GM12878 (cell line): ENCODE results near the gene SNX22. TPM values are rescaled to one million over a fixed set of nuclear protein-coding genes. Genes with fewer than 3 reads are reported as not detected.
A peak's percentile ranks its signal among the peaks of the same experiment; 100 is the strongest.

Experiments
- CREM ChIP-seq: IDR thresholded peaks from 2 replicates; pipeline ENCODE4 v1.6.1; 2014; ENCODE audit warnings: antibody characterized with exemption, low read depth
- GABPA ChIP-seq: IDR thresholded peaks from 2 replicates; pipeline ENCODE4 v1.6.1; 2014; ENCODE audit warnings: antibody characterized with exemption, low read depth, mild to moderate bottlenecking, inconsistent platforms
- HCFC1 ChIP-seq: fragments of 150-350 bp; IDR thresholded peaks from 2 replicates; pipeline ENCODE4 v1.6.1; 2014; ENCODE audit warnings: low read length
- KLF5 ChIP-seq: fragments of 450-650 bp; IDR thresholded peaks from 2 replicates; pipeline ENCODE4 v1.6.1; 2014; ENCODE audit warnings: mild to moderate bottlenecking; ENCODE audit not compliant: partially characterized antibody
- NFIC ChIP-seq: IDR thresholded peaks from 2 replicates; pipeline ENCODE4 v1.6.1; 2012; ENCODE audit warnings: low read depth, mild to moderate bottlenecking, inconsistent platforms, low read length, moderate library complexity
- NFXL1 ChIP-seq: fragments of 450-650 bp; IDR thresholded peaks from 2 replicates; pipeline ENCODE4 v1.6.1; 2017; ENCODE audit warnings: antibody characterized with exemption, mild to moderate bottlenecking, borderline replicate concordance
- NR2F1 ChIP-seq: fragments of 450-650 bp; conservative IDR thresholded peaks from 2 replicates; pipeline ENCODE4 v1.6.1; 2017; ENCODE audit warnings: mild to moderate bottlenecking
- NRF1 ChIP-seq: conservative IDR thresholded peaks from 2 replicates; pipeline ENCODE4 v1.6.1; 2011; ENCODE audit warnings: mild to moderate bottlenecking, low read depth, low read length, improper control_type of control experiment
- PAX5 ChIP-seq: IDR thresholded peaks from 2 replicates; pipeline ENCODE4 v1.6.1; 2011; ENCODE audit warnings: low read depth, low read length, borderline replicate concordance
- POLR2A ChIP-seq: IDR thresholded peaks from 2 replicates; pipeline ENCODE4 v1.6.1; 2011; ENCODE audit warnings: low read depth, mild to moderate bottlenecking, low read length
- RAD51 ChIP-seq: fragments of 450-650 bp; IDR thresholded peaks from 2 replicates; pipeline ENCODE4 v1.6.1; 2016; ENCODE audit warnings: moderate library complexity, mild to moderate bottlenecking, inconsistent platforms
- RUNX3 ChIP-seq: IDR thresholded peaks from 2 replicates; pipeline ENCODE4 v1.6.1; 2012; ENCODE audit warnings: low read length, inconsistent platforms
- SIN3A ChIP-seq: IDR thresholded peaks from 2 replicates; pipeline ENCODE4 v1.6.1; 2012; ENCODE audit warnings: low read depth, low read length, improper control_type of control experiment
- SMAD5 ChIP-seq: IDR thresholded peaks from 2 replicates; pipeline ENCODE4 v1.6.1; 2016; ENCODE audit warnings: antibody characterized with exemption, low read depth
- SREBF2 ChIP-seq: IDR thresholded peaks from 2 replicates; pipeline ENCODE4 v1.6.1; 2012; ENCODE audit warnings: mild to moderate bottlenecking, low read length
- STAT3 ChIP-seq: IDR thresholded peaks from 2 replicates; pipeline ENCODE4 v1.6.1; 2011; ENCODE audit warnings: low read depth, low read length, improper control_type of control experiment
- ZZZ3 ChIP-seq: IDR thresholded peaks from 2 replicates; pipeline ENCODE4 v1.6.1; 2011; ENCODE audit warnings: low read depth; ENCODE audit not compliant: control insufficient read depth, insufficient read length
- polyA plus RNA-seq, 11 experiments: library from polyadenylated mRNA; depleted of rRNA in 4 of 11; unstranded in 6 of 11; stranded (reverse) in 5 of 11; fragments of >200 nt; fragmentation: Nextera tagmentation in 4 of 11; fragmentation: Illumina TruSeq in 1 of 11; extraction: Ambion mirVana in 4 of 11; extraction: Trizol in 1 of 11; gene quantifications; 1 replicate in 1 of 11; 2 replicates in 10 of 11; pipeline versions ENCODE4 v1.2.1 to v1.2.3, GENCODE V29; 2011 to 2016; ENCODE audit warnings: inconsistent platforms in 2 of 11, missing spikeins in 2 of 11, low read depth in 1 of 11
- total RNA-seq, 4 experiments: library from RNA; depleted of rRNA in 3 of 4; stranded (reverse); fragments of >200 nt in 3 of 4; fragmentation: Illumina TruSeq in 1 of 4; extraction: Trizol in 1 of 4; gene quantifications; 2 replicates each; pipeline versions ENCODE4 v1.2.1 to v1.2.3, GENCODE V29; 2013 to 2021
- TF ChIP-seq, protein P1 (sequence below): fragments of 450-650 bp; IDR thresholded peaks from 2 replicates; pipeline ENCODE4 v1.6.1; 2016; ENCODE audit warnings: mild to moderate bottlenecking
- TF ChIP-seq, protein P2 (sequence below): fragments of 450-650 bp; IDR thresholded peaks from 2 replicates; pipeline ENCODE4 v1.6.1; 2017; ENCODE audit warnings: mild to moderate bottlenecking, moderate library complexity
- TF ChIP-seq, protein P3 (sequence below): IDR thresholded peaks from 2 replicates; pipeline ENCODE4 v1.6.1; 2011; ENCODE audit warnings: borderline replicate concordance, low read depth, mild to moderate bottlenecking, moderate library complexity, mixed read lengths, low read length; ENCODE audit not compliant: insufficient read depth; ENCODE audit errors: extremely low read length
- TF ChIP-seq, protein P4 (sequence below): IDR thresholded peaks from 2 replicates; pipeline ENCODE4 v1.6.1; 2012; ENCODE audit warnings: mild to moderate bottlenecking, low read depth, low read length

The SNX22 gene
- total and polyA plus RNA-seq, 10 of the 15 experiments (the other 5 are each of a cell fraction or from before 2014, with no cell fraction given): 4.4 to 29.0 (median 8.7) TPM

DNA sequence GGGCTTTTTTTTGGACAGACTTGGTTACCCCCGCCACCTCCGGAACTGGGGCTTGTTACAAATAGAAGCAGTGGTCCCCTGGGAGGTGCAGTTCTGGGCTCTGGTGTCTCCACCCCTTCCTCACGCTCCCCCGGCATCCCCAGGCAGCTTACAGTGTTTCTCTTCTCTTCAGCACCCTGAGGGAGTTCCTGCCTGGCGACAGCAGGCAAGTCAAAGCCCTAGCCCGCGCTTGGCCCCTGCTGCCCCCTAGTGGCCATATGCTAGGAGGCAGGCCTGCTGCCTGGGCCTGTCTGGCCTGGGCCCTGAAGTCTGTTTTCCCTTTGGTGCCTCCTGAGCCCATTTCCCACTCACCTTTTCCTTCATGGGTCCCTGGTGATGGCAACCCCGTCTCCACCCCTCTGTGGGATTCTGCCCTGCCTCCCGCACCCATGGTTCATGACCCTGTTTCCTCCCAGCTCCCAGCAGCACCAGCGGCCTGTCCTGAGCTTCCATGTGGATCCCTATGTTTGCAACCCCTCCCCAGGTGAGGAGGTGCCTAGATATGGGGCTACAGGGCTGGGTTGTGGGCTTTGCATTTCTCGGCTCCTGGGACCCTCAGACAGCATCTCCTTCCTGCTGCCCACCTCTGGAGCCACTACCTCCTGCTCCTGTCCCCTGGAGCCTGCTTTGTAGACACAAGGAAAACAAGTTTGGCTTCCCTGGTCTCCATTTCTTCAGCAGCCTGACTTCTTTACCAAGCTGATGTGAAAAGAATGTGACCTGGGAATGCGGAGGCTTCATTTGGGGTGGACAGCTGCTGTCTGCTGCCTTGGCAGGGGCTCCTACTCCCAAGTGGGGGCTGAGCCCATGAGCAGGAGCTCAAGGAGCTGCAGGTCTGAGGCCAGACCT is 2.2 kb downstream of the SNX22 start (continued):
- TF ChIP-seq PAX5 (0 out of 2 replicates have a peak, but pooled peaks have one; percentile 28), RUNX3 (no peak), GABPA (no peak), NRF1 (peak; percentile 5; the same call in 1 of the 2 replicates), NR2F1 (0 out of 2 replicates have a peak, but pooled peaks have one; percentile 37), KLF5 (no peak), SIN3A (peak; percentile 64; the same call in 1 of the 2 replicates), RAD51 (no peak), SREBF2 (no peak), SMAD5 (peak; percentile 38; the same call in 1 of the 2 replicates), HCFC1 (peak; percentile 18; the same call in 1 of the 2 replicates), NFIC (no peak; the same call in 1 of the 2 replicates), CREM (peak; percentile 21; the same call in 1 of the 2 replicates), POLR2A (peak; percentile 78), STAT3 (no peak), ZZZ3 (no peak), NFXL1 (no peak)
- TF ChIP-seq, protein P1, sequence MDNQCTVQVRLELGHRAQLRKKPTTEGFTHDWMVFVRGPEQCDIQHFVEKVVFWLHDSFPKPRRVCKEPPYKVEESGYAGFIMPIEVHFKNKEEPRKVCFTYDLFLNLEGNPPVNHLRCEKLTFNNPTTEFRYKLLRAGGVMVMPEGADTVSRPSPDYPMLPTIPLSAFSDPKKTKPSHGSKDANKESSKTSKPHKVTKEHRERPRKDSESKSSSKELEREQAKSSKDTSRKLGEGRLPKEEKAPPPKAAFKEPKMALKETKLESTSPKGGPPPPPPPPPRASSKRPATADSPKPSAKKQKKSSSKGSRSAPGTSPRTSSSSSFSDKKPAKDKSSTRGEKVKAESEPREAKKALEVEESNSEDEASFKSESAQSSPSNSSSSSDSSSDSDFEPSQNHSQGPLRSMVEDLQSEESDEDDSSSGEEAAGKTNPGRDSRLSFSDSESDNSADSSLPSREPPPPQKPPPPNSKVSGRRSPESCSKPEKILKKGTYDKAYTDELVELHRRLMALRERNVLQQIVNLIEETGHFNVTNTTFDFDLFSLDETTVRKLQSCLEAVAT: no peak
- TF ChIP-seq, protein P2, sequence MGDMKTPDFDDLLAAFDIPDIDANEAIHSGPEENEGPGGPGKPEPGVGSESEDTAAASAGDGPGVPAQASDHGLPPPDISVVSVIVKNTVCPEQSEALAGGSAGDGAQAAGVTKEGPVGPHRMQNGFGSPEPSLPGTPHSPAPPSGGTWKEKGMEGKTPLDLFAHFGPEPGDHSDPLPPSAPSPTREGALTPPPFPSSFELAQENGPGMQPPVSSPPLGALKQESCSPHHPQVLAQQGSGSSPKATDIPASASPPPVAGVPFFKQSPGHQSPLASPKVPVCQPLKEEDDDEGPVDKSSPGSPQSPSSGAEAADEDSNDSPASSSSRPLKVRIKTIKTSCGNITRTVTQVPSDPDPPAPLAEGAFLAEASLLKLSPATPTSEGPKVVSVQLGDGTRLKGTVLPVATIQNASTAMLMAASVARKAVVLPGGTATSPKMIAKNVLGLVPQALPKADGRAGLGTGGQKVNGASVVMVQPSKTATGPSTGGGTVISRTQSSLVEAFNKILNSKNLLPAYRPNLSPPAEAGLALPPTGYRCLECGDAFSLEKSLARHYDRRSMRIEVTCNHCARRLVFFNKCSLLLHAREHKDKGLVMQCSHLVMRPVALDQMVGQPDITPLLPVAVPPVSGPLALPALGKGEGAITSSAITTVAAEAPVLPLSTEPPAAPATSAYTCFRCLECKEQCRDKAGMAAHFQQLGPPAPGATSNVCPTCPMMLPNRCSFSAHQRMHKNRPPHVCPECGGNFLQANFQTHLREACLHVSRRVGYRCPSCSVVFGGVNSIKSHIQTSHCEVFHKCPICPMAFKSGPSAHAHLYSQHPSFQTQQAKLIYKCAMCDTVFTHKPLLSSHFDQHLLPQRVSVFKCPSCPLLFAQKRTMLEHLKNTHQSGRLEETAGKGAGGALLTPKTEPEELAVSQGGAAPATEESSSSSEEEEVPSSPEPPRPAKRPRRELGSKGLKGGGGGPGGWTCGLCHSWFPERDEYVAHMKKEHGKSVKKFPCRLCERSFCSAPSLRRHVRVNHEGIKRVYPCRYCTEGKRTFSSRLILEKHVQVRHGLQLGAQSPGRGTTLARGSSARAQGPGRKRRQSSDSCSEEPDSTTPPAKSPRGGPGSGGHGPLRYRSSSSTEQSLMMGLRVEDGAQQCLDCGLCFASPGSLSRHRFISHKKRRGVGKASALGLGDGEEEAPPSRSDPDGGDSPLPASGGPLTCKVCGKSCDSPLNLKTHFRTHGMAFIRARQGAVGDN: no peak
- TF ChIP-seq, protein P3, sequence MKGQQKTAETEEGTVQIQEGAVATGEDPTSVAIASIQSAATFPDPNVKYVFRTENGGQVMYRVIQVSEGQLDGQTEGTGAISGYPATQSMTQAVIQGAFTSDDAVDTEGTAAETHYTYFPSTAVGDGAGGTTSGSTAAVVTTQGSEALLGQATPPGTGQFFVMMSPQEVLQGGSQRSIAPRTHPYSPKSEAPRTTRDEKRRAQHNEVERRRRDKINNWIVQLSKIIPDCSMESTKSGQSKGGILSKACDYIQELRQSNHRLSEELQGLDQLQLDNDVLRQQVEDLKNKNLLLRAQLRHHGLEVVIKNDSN: no peak
- TF ChIP-seq, protein P4, sequence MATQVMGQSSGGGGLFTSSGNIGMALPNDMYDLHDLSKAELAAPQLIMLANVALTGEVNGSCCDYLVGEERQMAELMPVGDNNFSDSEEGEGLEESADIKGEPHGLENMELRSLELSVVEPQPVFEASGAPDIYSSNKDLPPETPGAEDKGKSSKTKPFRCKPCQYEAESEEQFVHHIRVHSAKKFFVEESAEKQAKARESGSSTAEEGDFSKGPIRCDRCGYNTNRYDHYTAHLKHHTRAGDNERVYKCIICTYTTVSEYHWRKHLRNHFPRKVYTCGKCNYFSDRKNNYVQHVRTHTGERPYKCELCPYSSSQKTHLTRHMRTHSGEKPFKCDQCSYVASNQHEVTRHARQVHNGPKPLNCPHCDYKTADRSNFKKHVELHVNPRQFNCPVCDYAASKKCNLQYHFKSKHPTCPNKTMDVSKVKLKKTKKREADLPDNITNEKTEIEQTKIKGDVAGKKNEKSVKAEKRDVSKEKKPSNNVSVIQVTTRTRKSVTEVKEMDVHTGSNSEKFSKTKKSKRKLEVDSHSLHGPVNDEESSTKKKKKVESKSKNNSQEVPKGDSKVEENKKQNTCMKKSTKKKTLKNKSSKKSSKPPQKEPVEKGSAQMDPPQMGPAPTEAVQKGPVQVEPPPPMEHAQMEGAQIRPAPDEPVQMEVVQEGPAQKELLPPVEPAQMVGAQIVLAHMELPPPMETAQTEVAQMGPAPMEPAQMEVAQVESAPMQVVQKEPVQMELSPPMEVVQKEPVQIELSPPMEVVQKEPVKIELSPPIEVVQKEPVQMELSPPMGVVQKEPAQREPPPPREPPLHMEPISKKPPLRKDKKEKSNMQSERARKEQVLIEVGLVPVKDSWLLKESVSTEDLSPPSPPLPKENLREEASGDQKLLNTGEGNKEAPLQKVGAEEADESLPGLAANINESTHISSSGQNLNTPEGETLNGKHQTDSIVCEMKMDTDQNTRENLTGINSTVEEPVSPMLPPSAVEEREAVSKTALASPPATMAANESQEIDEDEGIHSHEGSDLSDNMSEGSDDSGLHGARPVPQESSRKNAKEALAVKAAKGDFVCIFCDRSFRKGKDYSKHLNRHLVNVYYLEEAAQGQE: no peak
